ENCODE measurements around the gene MROH8.

MROH8 gene

GRCh38 chr20:37198932-37199660, 19.7 kb upstream of the MROH8 start:
- no peak for DNase-seq (ENCODE audit: low read depth)

GRCh38 chr20:37194621-37195417, 15.5 kb upstream of the MROH8 start:
- DNase-seq (ENCODE audit: low read depth): no peak

- no peak for DNase-seq (ENCODE audit: low read depth)
Measured at GRCh38 chr20:37193821-37194220, 14.5 kb upstream of the MROH8 start.

- no peak for DNase-seq (ENCODE audit: low read depth)
Measured at GRCh38 chr20:37193226-37193625, 13.9 kb upstream of the MROH8 start.

- peak; percentile 84 for DNase-seq (ENCODE audit: low read depth)
Measured at GRCh38 chr20:37192137-37192854, 12.9 kb upstream of the MROH8 start.

GRCh38 chr20:37190354-37191112, 11.2 kb upstream of the MROH8 start:
- DNase-seq (ENCODE audit: low read depth): no peak

GRCh38 chr20:37189416-37190016, 10.2 kb upstream of the MROH8 start:
- no peak for DNase-seq (ENCODE audit: low read depth)

GRCh38 chr20:37188787-37189186, 9.4 kb upstream of the MROH8 start:
- DNase-seq (ENCODE audit: low read depth): no peak

GRCh38 chr20:37185686-37186085, 6.3 kb upstream of the MROH8 start:
- DNase-seq (ENCODE audit: low read depth): no peak

- peak; percentile 31 for DNase-seq (ENCODE audit: low read depth)
Measured at GRCh38 chr20:37179683-37180524, 556 bp upstream of the MROH8 start.

GRCh38 chr20:37172836-37173235, 6.5 kb downstream of the MROH8 start:
- no peak for DNase-seq (ENCODE audit: low read depth)

GRCh38 chr20:37166867-37167266, 12.5 kb downstream of the MROH8 start:
- no peak for DNase-seq (ENCODE audit: low read depth)

GRCh38 chr20:37165031-37165430, 14.3 kb downstream of the MROH8 start:
- DNase-seq (ENCODE audit: low read depth): peak; percentile 52

- DNase-seq (ENCODE audit: low read depth): no peak
Measured at GRCh38 chr20:37163832-37164554, 15.4 kb downstream of the MROH8 start.

GRCh38 chr20:37162646-37163045, 16.7 kb downstream of the MROH8 start:
- DNase-seq (ENCODE audit: low read depth): no peak

GRCh38 chr20:37161830-37162549, 17.4 kb downstream of the MROH8 start:
- no peak for DNase-seq (ENCODE audit: low read depth)

- no peak for DNase-seq (ENCODE audit: low read depth)
Measured at GRCh38 chr20:37160683-37161082, 18.7 kb downstream of the MROH8 start.

- DNase-seq (ENCODE audit: low read depth): no peak
Measured at GRCh38 chr20:37158248-37158647, 21.1 kb downstream of the MROH8 start.

- DNase-seq (ENCODE audit: low read depth): no peak
Measured at GRCh38 chr20:37155987-37156386, 23.4 kb downstream of the MROH8 start.
